IPS DF 4.7 (cell line): ENCODE measurements around the gene CORO2A.

Experiments
- DNase-seq: peaks from one replicate; pipeline ENCODE4 v3.0.0-alpha.2; 2013; ENCODE audit warnings: low spot score; ENCODE audit errors: extremely low read depth

The CORO2A gene

GRCh38 chr9:98172604-98173003, 19.8 kb downstream of the CORO2A start:
- DNase-seq, result no peak

GRCh38 chr9:98171176-98171925, 21.1 kb downstream of the CORO2A start:
- no peak for DNase-seq

- no peak for DNase-seq
Measured at GRCh38 chr9:98168941-98169488, 23.4 kb downstream of the CORO2A start.

- DNase-seq, result no peak
Measured at GRCh38 chr9:98168153-98168780, 24.2 kb downstream of the CORO2A start.

- no peak for DNase-seq
Measured at GRCh38 chr9:98164912-98165311, 27.5 kb downstream of the CORO2A start.

- no peak for DNase-seq
Measured at GRCh38 chr9:98162613-98163012, 29.8 kb downstream of the CORO2A start.

GRCh38 chr9:98161851-98162250, 30.6 kb downstream of the CORO2A start:
- DNase-seq, result no peak

GRCh38 chr9:98159790-98160189, 32.6 kb downstream of the CORO2A start:
- no peak for DNase-seq

GRCh38 chr9:98159301-98159700, 33.1 kb downstream of the CORO2A start:
- no peak for DNase-seq

GRCh38 chr9:98158071-98158831, 34.2 kb downstream of the CORO2A start:
- DNase-seq, result no peak

- no peak for DNase-seq
Measured at GRCh38 chr9:98157372-98157771, 35.1 kb downstream of the CORO2A start.

- DNase-seq, result no peak
Measured at GRCh38 chr9:98154678-98155077, 37.8 kb downstream of the CORO2A start.

- DNase-seq, result no peak
Measured at GRCh38 chr9:98152526-98152925, 39.9 kb downstream of the CORO2A start.

GRCh38 chr9:98150721-98151120, 41.7 kb downstream of the CORO2A start:
- DNase-seq, result no peak

GRCh38 chr9:98150164-98150563, 42.3 kb downstream of the CORO2A start:
- no peak for DNase-seq

- DNase-seq, result no peak
Measured at GRCh38 chr9:98149422-98149821, 43.0 kb downstream of the CORO2A start.

- DNase-seq, result no peak
Measured at GRCh38 chr9:98148486-98148885, 44.0 kb downstream of the CORO2A start.

- DNase-seq, result no peak
Measured at GRCh38 chr9:98147582-98147981, 44.9 kb downstream of the CORO2A start.

GRCh38 chr9:98146101-98146991, 46.1 kb downstream of the CORO2A start:
- no peak for DNase-seq

- DNase-seq, result no peak
Measured at GRCh38 chr9:98144631-98145030, 47.8 kb downstream of the CORO2A start.

GRCh38 chr9:98144076-98144475, 48.4 kb downstream of the CORO2A start:
- DNase-seq, result no peak
